ENCODE data around the gene PADI4. TPM values are rescaled to one million over a fixed set of nuclear protein-coding genes. Genes with fewer than 3 reads are reported as not detected.

The PADI4 gene
- total RNA-seq, 4 donors from 2014 or later = 1.2 TPM; not detected in 3

DNA sequence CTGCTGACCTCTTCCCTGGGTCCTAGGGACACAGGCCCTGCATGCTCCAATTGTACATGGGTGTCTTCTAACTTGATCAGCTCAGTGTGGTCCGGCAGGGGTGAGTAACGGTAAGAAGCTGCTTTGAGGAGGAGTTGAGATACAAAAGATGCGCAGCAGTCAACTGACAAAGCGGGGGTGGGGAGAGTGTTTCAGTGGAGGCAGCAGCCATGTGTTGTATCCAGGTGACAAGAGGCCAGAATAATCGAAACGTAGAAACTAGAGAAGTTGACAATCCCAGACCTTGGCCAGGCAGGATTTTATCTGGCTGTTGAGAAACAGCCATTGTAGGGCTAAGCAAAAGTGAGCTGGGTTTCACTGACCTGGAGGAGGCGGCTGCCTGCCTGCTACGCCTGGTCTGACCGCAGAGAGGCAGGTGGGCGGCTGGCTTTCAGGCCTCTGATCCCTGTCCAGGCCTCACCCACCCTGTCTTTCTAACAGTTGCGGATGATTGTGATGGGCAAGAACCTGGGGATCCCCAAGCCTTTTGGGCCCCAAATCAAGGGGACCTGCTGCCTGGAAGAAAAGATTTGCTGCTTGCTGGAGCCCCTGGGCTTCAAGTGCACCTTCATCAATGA, 92.8 kb downstream of the PADI4 start:
- no peak for DNase-seq
- TF ChIP-seq POLR2A (IDR thresholded peaks at IDR 0.05) (no peak), CTCF (IDR thresholded peaks at IDR 0.05) (no peak)
- Histone ChIP-seq H3K27ac (no peak overlapping the region), H3K36me3 (no peaks in the 10 kb centered on the region), H3K4me1 (no peaks in the 10 kb centered on the region), H3K9me3 (no peaks in the 10 kb centered on the region), H3K4me3 (no peak overlapping the region), H3K27me3 (no peaks in the 10 kb centered on the region)
- intact Hi-C loops (cut with DNase I; ENCODE audit: low total_unique reads) = no loop called here

DNA sequence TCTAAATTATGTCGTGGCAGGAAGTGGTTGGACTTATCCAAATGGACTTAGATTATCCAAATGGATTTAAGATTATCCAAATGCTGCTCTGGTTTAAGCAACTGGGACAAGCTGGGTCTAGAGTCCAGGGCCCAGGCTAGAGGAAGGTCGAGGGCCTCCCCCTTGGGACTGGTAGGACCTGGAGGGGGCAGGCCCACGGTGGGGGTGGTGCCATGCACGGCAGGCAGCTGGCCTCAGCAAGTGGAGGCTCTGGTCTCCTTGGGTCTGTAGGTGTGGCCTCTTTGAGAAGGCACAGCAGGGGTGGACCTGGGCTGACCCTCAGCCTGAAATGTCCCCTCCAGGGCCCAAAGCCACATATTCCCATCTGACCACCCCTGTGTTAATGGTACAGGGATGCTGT, 93.8 kb downstream of the PADI4 start:
- intact Hi-C loops (cut with DNase I; ENCODE audit: low total_unique reads) = no loop called here
- DNase-seq = no peak
- Histone ChIP-seq H3K4me3 (no peak overlapping the region), H3K27me3 (no peaks in the 10 kb centered on the region), H3K4me1 (no peaks in the 10 kb centered on the region), H3K36me3 (no peaks in the 10 kb centered on the region), H3K9me3 (no peaks in the 10 kb centered on the region), H3K27ac (no peak overlapping the region)
- TF ChIP-seq CTCF (IDR thresholded peaks at IDR 0.05) (no peak), POLR2A (IDR thresholded peaks at IDR 0.05) (no peak)

DNA sequence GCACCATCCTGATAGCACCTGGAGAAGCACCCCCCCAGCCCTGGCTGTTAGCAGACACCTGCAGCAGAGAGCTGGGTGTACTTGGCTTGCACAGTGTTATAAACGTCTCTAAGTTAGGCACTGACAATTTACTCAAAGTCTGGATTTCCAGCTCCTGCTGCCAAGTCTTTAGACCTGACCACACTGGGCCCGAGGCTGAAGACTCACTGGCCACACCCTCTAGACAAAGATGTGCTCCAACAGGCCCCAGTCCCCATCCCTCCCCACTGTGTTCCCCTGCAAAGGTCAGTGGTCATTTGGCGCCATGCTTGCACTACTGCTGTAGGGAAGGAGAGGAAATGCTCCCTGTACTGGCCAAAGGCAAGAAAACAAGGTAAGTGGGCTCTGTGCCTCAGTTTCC, 95.1 kb downstream of the PADI4 start:
- Histone ChIP-seq H3K27me3 (no peaks in the 10 kb centered on the region), H3K4me3 (no peak overlapping the region), H3K4me1 (no peaks in the 10 kb centered on the region), H3K9me3 (no peaks in the 10 kb centered on the region), H3K36me3 (no peaks in the 10 kb centered on the region), H3K27ac (no peak overlapping the region)
- TF ChIP-seq POLR2A (IDR thresholded peaks at IDR 0.05) (no peak), CTCF (IDR thresholded peaks at IDR 0.05) (no peak)
- intact Hi-C loops (cut with DNase I; ENCODE audit: low total_unique reads) = no loop called here
- no peak for DNase-seq

DNA sequence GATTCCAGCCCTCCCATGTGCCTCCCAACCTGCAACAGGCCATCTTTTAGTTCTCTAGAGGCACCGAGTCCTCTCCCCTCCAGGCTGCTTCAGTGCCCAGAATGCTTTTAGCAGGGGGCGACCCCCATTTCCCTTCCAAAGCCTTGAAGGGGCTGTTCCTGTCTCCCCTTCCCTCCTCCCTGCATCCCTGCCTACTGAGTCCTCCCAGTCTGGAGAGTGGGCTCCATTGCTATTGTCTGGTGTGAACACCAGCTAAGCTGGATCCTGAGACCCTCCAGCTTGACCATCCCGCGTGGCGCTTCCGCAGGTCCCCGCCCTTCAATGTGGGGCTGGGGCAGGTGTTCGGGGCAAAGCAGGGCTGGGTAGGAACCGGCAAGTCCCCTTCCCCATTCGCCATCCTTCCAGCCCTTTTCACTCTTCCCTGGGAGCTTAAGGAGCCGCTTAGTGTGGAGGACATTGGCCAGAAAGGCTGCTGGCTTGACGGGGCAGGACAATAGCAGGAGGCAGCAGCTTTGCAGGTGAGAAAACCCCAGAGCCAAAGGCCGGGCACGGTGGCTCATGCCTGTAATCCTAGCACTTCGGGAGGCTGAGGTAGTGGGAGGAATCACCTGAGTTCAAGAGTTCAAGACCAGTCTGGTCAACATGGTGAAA, 96.2 kb downstream of the PADI4 start:
- no peaks in the 10 kb centered on the region for H3K36me3 ChIP-seq
- H3K9me3 ChIP-seq = no peaks in the 10 kb centered on the region
- no peaks in the 10 kb centered on the region for H3K27me3 ChIP-seq
- TF ChIP-seq POLR2A (IDR thresholded peaks at IDR 0.05) (no peak), CTCF (IDR thresholded peaks at IDR 0.05) (no peak)
- no peaks in the 10 kb centered on the region for H3K4me1 ChIP-seq
- DNase-seq = no peak
- no peak overlapping the region for H3K4me3 ChIP-seq
- H3K27ac ChIP-seq = no peak overlapping the region
- intact Hi-C loops (cut with DNase I; ENCODE audit: low total_unique reads) = no loop called here

GRCh38 chr1:17404820-17405219, 96.8 kb downstream of the PADI4 start:
- Histone ChIP-seq H3K27me3 (no peaks in the 10 kb centered on the region), H3K9me3 (no peaks in the 10 kb centered on the region), H3K4me3 (no peak overlapping the region), H3K36me3 (no peaks in the 10 kb centered on the region), H3K27ac (no peak overlapping the region), H3K4me1 (no peaks in the 10 kb centered on the region)
- TF ChIP-seq POLR2A (IDR thresholded peaks at IDR 0.05) (no peak), CTCF (IDR thresholded peaks at IDR 0.05) (no peak)
- no peak for DNase-seq
- intact Hi-C loops (cut with DNase I; ENCODE audit: low total_unique reads) = no loop called here
